Loucy (cell line): ENCODE results near the gene SNTB2.

ENCODE experiments used
- H2AFZ ChIP-seq: fragments of 200-600 bp; sonication (generic); 2 replicates; pipeline ENCODE4 v1.6.0; 2016; ENCODE audit warnings: antibody characterized with exemption, mild to moderate bottlenecking, low read length, moderate library complexity
- H3F3A ChIP-seq: fragments of 200-600 bp; 2 replicates; pipeline ENCODE4 v1.6.0; 2016; ENCODE audit warnings: antibody characterized with exemption, low read depth, mild to moderate bottlenecking
- H3K27me3 ChIP-seq: fragments of 200-600 bp; sonication (generic); 2 replicates; pipeline ENCODE4 v1.6.1; 2014; ENCODE audit warnings: low read length, mild to moderate bottlenecking; ENCODE audit not compliant: insufficient read depth, poor library complexity, severe bottlenecking
- H3K36me3 ChIP-seq: fragments of 200-600 bp; sonication (generic); 2 replicates; pipeline ENCODE4 v1.6.1; 2016; ENCODE audit warnings: low read length; ENCODE audit not compliant: insufficient read depth
- H3K4me1 ChIP-seq: fragments of 200-600 bp; sonication (generic); 2 replicates; pipeline ENCODE4 v1.5.1; 2014; ENCODE audit warnings: low read length, mild to moderate bottlenecking; ENCODE audit not compliant: insufficient read depth, poor library complexity, severe bottlenecking
- H3K4me2 ChIP-seq: fragments of 200-600 bp; sonication (generic); 2 replicates; pipeline ENCODE4 v1.6.0; 2014; ENCODE audit warnings: antibody characterized with exemption, low read length, low read depth, mild to moderate bottlenecking; ENCODE audit not compliant: poor library complexity, severe bottlenecking
- H3K4me3 ChIP-seq: fragments of 200-600 bp; sonication (generic); 2 replicates; pipeline ENCODE4 v1.5.1; 2014; ENCODE audit warnings: low read length, mild to moderate bottlenecking, mixed read lengths; ENCODE audit not compliant: poor library complexity, severe bottlenecking
- H3K79me2 ChIP-seq: fragments of 200-600 bp; sonication (generic); 2 replicates; pipeline ENCODE4 v1.6.1; 2014; ENCODE audit warnings: low read length; ENCODE audit not compliant: insufficient read depth
- H3K9ac ChIP-seq: fragments of 200-600 bp; sonication (generic); 2 replicates; pipeline ENCODE4 v1.6.0; 2014; ENCODE audit warnings: mild to moderate bottlenecking, low read depth, low read length, moderate library complexity; ENCODE audit not compliant: poor library complexity, severe bottlenecking
- H3K9me2 ChIP-seq: fragments of 200-600 bp; sonication (generic); replicated peaks from 2 replicates; pipeline ENCODE4 v1.6.1; 2016; ENCODE audit warnings: low read depth, low read length, mixed read lengths
- H3K9me3 ChIP-seq: fragments of 200-600 bp; sonication (generic); 2 replicates; pipeline ENCODE4 v1.6.1; 2014; ENCODE audit warnings: mild to moderate bottlenecking, antibody characterized with exemption, low read length, low read depth; ENCODE audit not compliant: insufficient read depth
- H4K20me1 ChIP-seq: fragments of 200-600 bp; sonication (generic); 2 replicates; pipeline ENCODE4 v1.6.0; 2014; ENCODE audit warnings: antibody characterized with exemption, low read length, mild to moderate bottlenecking; ENCODE audit not compliant: insufficient read depth, poor library complexity, severe bottlenecking
- CTCF ChIP-seq: fragments of 200-600 bp; sonication (generic); conservative IDR thresholded peaks from 2 replicates; pipeline ENCODE4 v1.5.1; 2014; ENCODE audit warnings: mild to moderate bottlenecking, antibody characterized with exemption, low read length
- EZH2phosphoT487 ChIP-seq: fragments of 200-600 bp; IDR thresholded peaks from 2 replicates; pipeline ENCODE4 v1.6.1; 2018; ENCODE audit warnings: antibody characterized with exemption, mild to moderate bottlenecking, moderate library complexity, borderline replicate concordance

The SNTB2 gene

GRCh38 chr16:69334696-69335095 is 147.7 kb downstream of the SNTB2 start:
- Histone ChIP-seq H3K4me1 (peaks cover 12% of the 10 kb centered on the region), H3K79me2 (peaks cover 41% of the 10 kb centered on the region), H3K4me3 (no peak overlapping the region), H3K9me2 (no peaks in the 10 kb centered on the region), H3K36me3 (peaks cover 12% of the 10 kb centered on the region; the same call in 1 of the 2 replicates), H4K20me1 (peaks cover 3% of the 10 kb centered on the region), H3K9me3 (no peaks in the 10 kb centered on the region), H3K9ac (no peak overlapping the region), H3F3A (no peaks in the 10 kb centered on the region), H2AFZ (no peak overlapping the region), H3K27me3 (no peaks in the 10 kb centered on the region), H3K4me2 (no peak overlapping the region)
- TF ChIP-seq EZH2phosphoT487 (no peak), CTCF (no peak)

GRCh38 chr16:69338557-69339288 is 151.8 kb downstream of the SNTB2 start:
- peak overlapping the region; percentile 88 for H3K9ac ChIP-seq
- no peaks in the 10 kb centered on the region for H3K9me2 ChIP-seq
- peaks cover 55% of the 10 kb centered on the region for H3K79me2 ChIP-seq
- no peaks in the 10 kb centered on the region for H3K27me3 ChIP-seq
- peaks cover 18% of the 10 kb centered on the region; the same call in 1 of the 2 replicates for H3K36me3 ChIP-seq
- H3K4me3 ChIP-seq, result peak overlapping the region; percentile 83
- H3K9me3 ChIP-seq, result no peaks in the 10 kb centered on the region
- TF ChIP-seq CTCF (no peak), EZH2phosphoT487 (no peak)
- peak overlapping the region; percentile 95 for H3K4me2 ChIP-seq
- peaks cover 31% of the 10 kb centered on the region for H3K4me1 ChIP-seq
- no peaks in the 10 kb centered on the region for H3F3A ChIP-seq
- H2AFZ ChIP-seq, result peak overlapping the region; percentile 60
- peaks cover 3% of the 10 kb centered on the region for H4K20me1 ChIP-seq

- peaks cover 52% of the 10 kb centered on the region for H3K79me2 ChIP-seq
- no peak for TF ChIP-seq EZH2phosphoT487
- peak; percentile 71 for TF ChIP-seq CTCF
- H3K4me2 ChIP-seq, result peak within 1 kb of the TSS; percentile 97
- peak within 1 kb of the TSS; percentile 72 for H2AFZ ChIP-seq
- H4K20me1 ChIP-seq, result peaks cover 3% of the 10 kb centered on the region
- no peaks in the 10 kb centered on the region for H3K9me2 ChIP-seq
- H3K27me3 ChIP-seq, result no peaks in the 10 kb centered on the region
- peaks cover 31% of the 10 kb centered on the region for H3K4me1 ChIP-seq
- peak within 1 kb of the TSS; percentile 83 for H3K4me3 ChIP-seq
- no peaks in the 10 kb centered on the region for H3K9me3 ChIP-seq
- H3K9ac ChIP-seq, result peak within 1 kb of the TSS; percentile 88
- peaks cover 12% of the 10 kb centered on the region; the same call in 1 of the 2 replicates for H3K36me3 ChIP-seq
- H3F3A ChIP-seq, result no peaks in the 10 kb centered on the region
Observed at GRCh38 chr16:69339289-69340094, 152.5 kb downstream of the SNTB2 start, which contains the start of the genes COG8 and NIP7. Gene COG8 (minus strand): TSS chr16:69339564. CDS start chr16:69339552, 12 bp downstream. Gene NIP7 (plus strand): TSS chr16:69339772. CDS start chr16:69339830, 58 bp downstream.
